DND-41 (cell line): ENCODE measurements around the gene RNGTT.

Source experiments
- ATAC-seq: fragments of 200-7000 bp; cut with Tn5 transposase; 3 replicates; pipeline ENCODE4 v1.9.1; 2021; ENCODE audit warnings: low read depth; ENCODE audit not compliant: insufficient read depth
- DNase-seq: peaks from one replicate; pipeline ENCODE4 v3.0.0-alpha.2; 2020
- H2AFZ ChIP-seq: 2 replicates; pipeline ENCODE4 v1.6.0; 2012; ENCODE audit warnings: low read depth, low read length
- H3K27ac ChIP-seq: 2 replicates; pipeline ENCODE4 v1.5.1; 2012; ENCODE audit warnings: low read length, inconsistent platforms
- H3K27me3 ChIP-seq: fragments of 200-600 bp; sonication (generic); 2 replicates; pipeline ENCODE4 v1.6.0; 2012; ENCODE audit warnings: low read length, mild to moderate bottlenecking, inconsistent platforms; ENCODE audit not compliant: insufficient read depth, poor library complexity
- H3K36me3 ChIP-seq: 2 replicates; pipeline ENCODE4 v1.5.1; 2012; ENCODE audit warnings: low read length, inconsistent platforms; ENCODE audit not compliant: insufficient read depth
- H3K4me1 ChIP-seq: 2 replicates; pipeline ENCODE4 v1.5.1; 2012; ENCODE audit warnings: mild to moderate bottlenecking, low read length; ENCODE audit not compliant: insufficient read depth
- H3K4me2 ChIP-seq: 2 replicates; pipeline ENCODE4 v1.6.0; 2012; ENCODE audit warnings: mild to moderate bottlenecking, moderate library complexity, low read length, inconsistent platforms; ENCODE audit not compliant: insufficient read depth
- H3K4me3 ChIP-seq, 2 experiments: fragments of 200-600 bp in 1 of 2; shearing (Covaris generic) in 1 of 2; 2 replicates each; pipeline ENCODE4 v1.5.1; 2012 to 2016; ENCODE audit warnings: inconsistent platforms in 2 of 2, low read length in 2 of 2, mild to moderate bottlenecking in 2 of 2, low read depth in 1 of 2, moderate library complexity in 1 of 2
- H3K79me2 ChIP-seq: 2 replicates; pipeline ENCODE4 v1.6.0; 2012; ENCODE audit warnings: low read length, inconsistent platforms; ENCODE audit not compliant: insufficient read depth
- H3K9ac ChIP-seq: 2 replicates; pipeline ENCODE4 v1.6.0; 2012; ENCODE audit warnings: low read depth, mild to moderate bottlenecking, inconsistent platforms, low read length, moderate library complexity
- H3K9me3 ChIP-seq: 2 replicates; pipeline ENCODE4 v1.5.1; 2012; ENCODE audit warnings: low read length, moderate library complexity, mild to moderate bottlenecking, inconsistent platforms; ENCODE audit not compliant: insufficient read depth, severe bottlenecking
- H4K20me1 ChIP-seq: 2 replicates; pipeline ENCODE4 v1.6.0; 2012; ENCODE audit warnings: low read length; ENCODE audit not compliant: insufficient read depth
- EZH2 ChIP-seq: IDR thresholded peaks from 3 replicates; pipeline ENCODE4 v1.6.1; 2012; ENCODE audit warnings: borderline replicate concordance, low read depth, mild to moderate bottlenecking, moderate library complexity, low read length, inconsistent platforms; ENCODE audit not compliant: severe bottlenecking
- TF ChIP-seq, protein P1 (sequence below): IDR thresholded peaks from 2 replicates; pipeline ENCODE4 v1.5.1; 2012; ENCODE audit warnings: borderline replicate concordance, low read length, moderate library complexity, mild to moderate bottlenecking; ENCODE audit not compliant: poor library complexity, severe bottlenecking; ENCODE audit errors: extremely low read depth

Gene RNGTT

DNA sequence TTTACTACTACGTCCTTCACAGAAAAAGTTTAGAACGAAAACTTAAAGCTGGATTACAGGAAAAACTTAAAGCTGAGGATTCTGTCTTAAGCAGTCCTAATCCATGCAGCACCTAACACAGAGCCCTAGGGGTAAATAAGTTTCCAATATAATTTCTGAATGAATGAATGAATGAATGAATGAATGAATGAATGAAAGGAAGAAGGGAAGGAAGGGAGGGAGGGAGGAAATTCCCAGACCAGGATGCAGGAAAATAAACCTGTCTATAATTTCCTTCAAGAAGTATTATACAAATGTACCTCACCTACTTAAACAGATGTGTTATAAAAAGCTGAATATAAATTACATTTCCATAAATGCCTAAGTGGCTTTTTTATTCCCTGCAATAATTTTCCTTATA, 83.4 kb downstream of the RNGTT start:
- Histone ChIP-seq H3K4me1 (no peaks in the 10 kb centered on the region), H3K9me3 (no peaks in the 10 kb centered on the region), H3K4me2 (no peak overlapping the region), H3K4me3 (no peak overlapping the region), H3K9ac (no peak overlapping the region), H4K20me1 (no peaks in the 10 kb centered on the region), H3K27me3 (no peaks in the 10 kb centered on the region), H2AFZ (no peak overlapping the region), H3K27ac (no peak overlapping the region), H3K79me2 (no peaks in the 10 kb centered on the region), H3K36me3 (peaks cover 1% of the 10 kb centered on the region; the same call in 1 of the 2 replicates)
- TF ChIP-seq, protein P1, sequence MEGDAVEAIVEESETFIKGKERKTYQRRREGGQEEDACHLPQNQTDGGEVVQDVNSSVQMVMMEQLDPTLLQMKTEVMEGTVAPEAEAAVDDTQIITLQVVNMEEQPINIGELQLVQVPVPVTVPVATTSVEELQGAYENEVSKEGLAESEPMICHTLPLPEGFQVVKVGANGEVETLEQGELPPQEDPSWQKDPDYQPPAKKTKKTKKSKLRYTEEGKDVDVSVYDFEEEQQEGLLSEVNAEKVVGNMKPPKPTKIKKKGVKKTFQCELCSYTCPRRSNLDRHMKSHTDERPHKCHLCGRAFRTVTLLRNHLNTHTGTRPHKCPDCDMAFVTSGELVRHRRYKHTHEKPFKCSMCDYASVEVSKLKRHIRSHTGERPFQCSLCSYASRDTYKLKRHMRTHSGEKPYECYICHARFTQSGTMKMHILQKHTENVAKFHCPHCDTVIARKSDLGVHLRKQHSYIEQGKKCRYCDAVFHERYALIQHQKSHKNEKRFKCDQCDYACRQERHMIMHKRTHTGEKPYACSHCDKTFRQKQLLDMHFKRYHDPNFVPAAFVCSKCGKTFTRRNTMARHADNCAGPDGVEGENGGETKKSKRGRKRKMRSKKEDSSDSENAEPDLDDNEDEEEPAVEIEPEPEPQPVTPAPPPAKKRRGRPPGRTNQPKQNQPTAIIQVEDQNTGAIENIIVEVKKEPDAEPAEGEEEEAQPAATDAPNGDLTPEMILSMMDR, result no peak
- TF ChIP-seq EZH2, result no peak
- no peak for DNase-seq
- ATAC-seq, result no peak

GRCh38 chr6:88877893-88878292, 85.5 kb downstream of the RNGTT start:
- Histone ChIP-seq H3K79me2 (no peaks in the 10 kb centered on the region), H3K27me3 (no peaks in the 10 kb centered on the region), H3K4me3 (no peak overlapping the region), H3K9me3 (no peaks in the 10 kb centered on the region), H3K36me3 (no peaks in the 10 kb centered on the region), H3K9ac (no peak overlapping the region), H4K20me1 (no peaks in the 10 kb centered on the region), H3K4me2 (no peak overlapping the region), H3K4me1 (no peaks in the 10 kb centered on the region), H3K27ac (no peak overlapping the region), H2AFZ (no peak overlapping the region)
- DNase-seq (no peak), ATAC-seq (no peak)
- TF ChIP-seq, protein P1, result no peak
- TF ChIP-seq EZH2, result no peak

DNA sequence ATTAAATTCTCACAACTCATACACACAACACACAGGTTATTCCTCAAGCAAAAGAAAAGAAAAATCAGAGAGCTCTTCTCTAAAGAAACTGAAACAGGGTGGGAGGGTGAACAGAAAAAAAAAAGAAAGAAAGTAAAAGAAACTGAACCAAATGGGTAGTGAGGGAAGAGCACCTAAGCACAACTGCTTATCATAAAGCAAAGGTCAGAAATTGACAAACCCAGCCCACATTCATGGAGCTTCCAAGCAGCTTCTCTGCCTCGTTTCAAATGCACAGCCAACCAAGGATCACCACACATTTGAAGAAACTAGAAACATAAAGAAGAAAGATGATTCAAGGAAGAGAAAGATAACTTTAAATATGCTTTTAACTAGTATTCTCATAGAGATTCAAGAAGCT, 90.5 kb downstream of the RNGTT start:
- Histone ChIP-seq H3K4me1 (no peaks in the 10 kb centered on the region), H3K9ac (no peak overlapping the region), H3K27me3 (no peaks in the 10 kb centered on the region), H4K20me1 (no peaks in the 10 kb centered on the region), H3K4me3 (no peak overlapping the region), H3K36me3 (peaks cover 4% of the 10 kb centered on the region; the same call in 1 of the 2 replicates), H2AFZ (no peak overlapping the region), H3K79me2 (no peaks in the 10 kb centered on the region), H3K4me2 (no peak overlapping the region), H3K27ac (no peak overlapping the region), H3K9me3 (no peaks in the 10 kb centered on the region)
- no peak for ATAC-seq
- DNase-seq, result no peak
- TF ChIP-seq, protein P1, result no peak
- no peak for TF ChIP-seq EZH2

DNA sequence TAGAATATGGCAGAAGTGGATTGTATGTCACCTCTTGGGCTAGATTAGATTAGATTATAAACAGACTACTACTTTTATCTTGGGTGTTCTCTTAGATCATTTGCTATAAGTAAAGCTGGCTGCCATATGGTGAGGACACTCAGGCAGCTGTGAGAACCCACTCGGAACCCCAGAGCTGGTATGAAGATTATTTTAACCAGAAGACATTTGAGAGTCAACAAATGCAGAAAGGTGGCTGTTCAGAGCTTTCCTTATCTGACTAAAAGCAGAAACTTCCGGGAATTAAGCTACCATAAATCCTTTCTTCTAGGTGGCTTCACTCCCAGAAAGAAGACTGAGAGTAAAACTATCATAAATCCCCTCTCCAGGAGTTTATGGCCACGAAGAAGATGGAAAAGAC, 91.9 kb downstream of the RNGTT start:
- peaks cover 4% of the 10 kb centered on the region; the same call in 1 of the 2 replicates for H3K36me3 ChIP-seq
- H4K20me1 ChIP-seq, result no peaks in the 10 kb centered on the region
- no peak overlapping the region for H2AFZ ChIP-seq
- no peaks in the 10 kb centered on the region for H3K4me1 ChIP-seq
- H3K27me3 ChIP-seq, result no peaks in the 10 kb centered on the region
- H3K27ac ChIP-seq, result no peak overlapping the region
- no peaks in the 10 kb centered on the region for H3K79me2 ChIP-seq
- no peak for ATAC-seq
- no peak for TF ChIP-seq EZH2
- TF ChIP-seq, protein P1, result no peak
- no peak overlapping the region for H3K4me3 ChIP-seq
- DNase-seq, result no peak
- H3K4me2 ChIP-seq, result no peak overlapping the region
- H3K9ac ChIP-seq, result no peak overlapping the region
- H3K9me3 ChIP-seq, result no peaks in the 10 kb centered on the region
